AG04450 (cell line): ENCODE measurements around the gene BBS9. TPM values are rescaled to one million over a fixed set of nuclear protein-coding genes. Genes with fewer than 3 reads are reported as not detected.

Experiments
- CTCF ChIA-PET: fragments of 300-600, 350-600 bp; formaldehyde crosslinking; extraction: SDS; loops from one replicate; lab custom pipeline; 2022; ENCODE audit warnings: antibody characterized with exemption, inconsistent platforms; lab: Charles Lee
- POLR2A ChIA-PET: fragments of 350-600 bp; formaldehyde crosslinking; extraction: SDS; loops from one replicate; lab custom pipeline; 2021; ENCODE audit warnings: antibody characterized with exemption, inconsistent platforms; lab: Yijun Ruan, JAX
- DNase-seq: peaks from one replicate; pipeline ENCODE4 v3.0.0-alpha.2; 2011; ENCODE audit warnings: low read depth, low spot score
- H3K27ac ChIP-seq: one replicate; pipeline ENCODE4 v1.5.1; 2012; ENCODE audit warnings: low read depth, low read length, control low read depth
- H3K27me3 ChIP-seq: one replicate; pipeline ENCODE4 v1.6.0; 2012; ENCODE audit warnings: low read length; ENCODE audit not compliant: control insufficient read depth, insufficient read depth
- H3K4me3 ChIP-seq: 2 replicates; pipeline ENCODE4 v1.5.1; 2011; ENCODE audit warnings: mild to moderate bottlenecking, low read depth, low read length, control low read depth
- H3K9me3 ChIP-seq: 2 replicates; pipeline ENCODE4 v1.5.1; 2012; ENCODE audit warnings: low read length; ENCODE audit not compliant: control insufficient read depth, insufficient read depth
- polyA plus RNA-seq: library from polyadenylated mRNA; depleted of rRNA; stranded (reverse); fragments of >200 nt; gene quantifications from 2 replicates; pipeline ENCODE4 v1.2.3, GENCODE V29; 2011
- TF ChIP-seq, protein P1 (sequence below): IDR thresholded peaks from 2 replicates; pipeline ENCODE4 v1.5.1; 2011; ENCODE audit warnings: low read depth, low read length, control low read depth, inconsistent platforms

The BBS9 gene
- polyA plus RNA-seq, 1 experiment, result 15.6 TPM

DNA sequence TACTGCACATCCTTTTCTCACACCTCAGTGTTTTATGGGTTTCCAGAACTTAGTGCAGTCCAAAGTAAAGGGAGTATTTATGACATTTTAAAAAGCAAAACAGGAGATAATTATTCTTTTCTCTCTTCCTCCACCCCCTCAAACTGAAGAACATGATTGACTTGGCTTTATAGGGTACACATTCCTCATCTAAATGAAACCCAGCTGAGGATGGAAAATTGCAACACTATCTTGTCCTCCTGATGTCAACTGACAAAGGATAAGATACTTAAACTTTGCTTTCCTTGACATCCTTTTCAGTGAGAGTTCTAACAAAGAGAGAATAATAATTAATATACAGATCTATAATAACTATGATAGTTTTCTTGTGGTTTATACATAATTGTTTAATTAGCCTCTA is 299.1 kb downstream of the BBS9 start:
- no peak overlapping the region for H3K4me3 ChIP-seq
- H3K27me3 ChIP-seq, result no peaks in the 10 kb centered on the region
- no peaks in the 10 kb centered on the region for H3K9me3 ChIP-seq
- ChIA-PET CTCF (interaction anchor here (2.1 kb wide), 1 partner anchor 31 kb away, joined by 7 read pairs; no protein-coding TSS in a partner anchor), POLR2A (no interaction called here)
- DNase-seq, result no peak
- no peak overlapping the region for H3K27ac ChIP-seq
- TF ChIP-seq, protein P1, sequence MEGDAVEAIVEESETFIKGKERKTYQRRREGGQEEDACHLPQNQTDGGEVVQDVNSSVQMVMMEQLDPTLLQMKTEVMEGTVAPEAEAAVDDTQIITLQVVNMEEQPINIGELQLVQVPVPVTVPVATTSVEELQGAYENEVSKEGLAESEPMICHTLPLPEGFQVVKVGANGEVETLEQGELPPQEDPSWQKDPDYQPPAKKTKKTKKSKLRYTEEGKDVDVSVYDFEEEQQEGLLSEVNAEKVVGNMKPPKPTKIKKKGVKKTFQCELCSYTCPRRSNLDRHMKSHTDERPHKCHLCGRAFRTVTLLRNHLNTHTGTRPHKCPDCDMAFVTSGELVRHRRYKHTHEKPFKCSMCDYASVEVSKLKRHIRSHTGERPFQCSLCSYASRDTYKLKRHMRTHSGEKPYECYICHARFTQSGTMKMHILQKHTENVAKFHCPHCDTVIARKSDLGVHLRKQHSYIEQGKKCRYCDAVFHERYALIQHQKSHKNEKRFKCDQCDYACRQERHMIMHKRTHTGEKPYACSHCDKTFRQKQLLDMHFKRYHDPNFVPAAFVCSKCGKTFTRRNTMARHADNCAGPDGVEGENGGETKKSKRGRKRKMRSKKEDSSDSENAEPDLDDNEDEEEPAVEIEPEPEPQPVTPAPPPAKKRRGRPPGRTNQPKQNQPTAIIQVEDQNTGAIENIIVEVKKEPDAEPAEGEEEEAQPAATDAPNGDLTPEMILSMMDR, result no peak

DNA sequence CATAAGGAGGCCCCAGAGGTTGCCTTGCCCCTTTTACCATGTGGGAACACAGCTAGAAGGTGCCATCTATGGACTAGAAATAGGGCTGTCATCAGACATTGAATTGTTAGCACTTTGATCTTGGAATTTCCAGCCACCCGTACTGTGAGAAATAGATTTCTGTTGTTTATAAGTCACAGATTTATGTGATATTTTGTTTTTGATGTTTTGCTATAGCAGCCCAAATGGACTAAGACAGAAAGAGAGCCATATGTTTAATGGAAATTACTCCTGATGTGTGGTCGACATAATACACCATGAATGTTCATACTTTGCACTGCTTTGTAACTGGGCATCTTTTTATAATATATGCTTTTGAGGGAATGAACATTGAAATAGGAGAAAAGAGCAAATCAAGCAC is 302.2 kb downstream of the BBS9 start:
- H3K27me3 ChIP-seq, result no peaks in the 10 kb centered on the region
- no peak for DNase-seq
- TF ChIP-seq, protein P1, result no peak
- ChIA-PET CTCF (interaction anchor here (0.6 to 0.7 kb wide), 2 partner anchors 9 to 918 kb away, joined by 3 to 4 read pairs; no protein-coding TSS in a partner anchor), POLR2A (no interaction called here)
- no peaks in the 10 kb centered on the region for H3K9me3 ChIP-seq
- H3K4me3 ChIP-seq, result no peak overlapping the region
- H3K27ac ChIP-seq, result no peak overlapping the region

DNA sequence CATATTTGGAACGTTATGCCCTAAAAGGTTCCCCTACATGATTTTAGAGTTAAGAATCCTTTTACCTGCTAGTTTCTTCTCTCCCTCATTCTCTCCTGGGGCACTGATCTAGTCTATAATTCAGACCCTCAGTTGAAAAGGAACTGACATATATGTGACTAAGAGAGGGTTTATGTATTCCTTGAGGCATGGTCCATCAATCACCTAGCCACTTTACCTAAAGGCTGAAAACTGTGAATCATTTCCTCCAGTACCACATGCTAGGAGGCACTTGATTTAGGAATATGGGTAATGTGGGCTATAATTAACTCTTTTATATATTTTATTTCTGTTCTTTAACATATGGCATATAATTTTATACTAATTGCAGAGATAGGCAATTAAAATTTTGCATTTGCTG is 303.5 kb downstream of the BBS9 start:
- CTCF ChIA-PET, result no interaction called here
- Histone ChIP-seq H3K27ac (no peak overlapping the region), H3K4me3 (no peak overlapping the region), H3K27me3 (no peaks in the 10 kb centered on the region), H3K9me3 (no peaks in the 10 kb centered on the region)
- DNase-seq, result no peak
- TF ChIP-seq, protein P1, result no peak
- POLR2A ChIA-PET, result no interaction called here

DNA sequence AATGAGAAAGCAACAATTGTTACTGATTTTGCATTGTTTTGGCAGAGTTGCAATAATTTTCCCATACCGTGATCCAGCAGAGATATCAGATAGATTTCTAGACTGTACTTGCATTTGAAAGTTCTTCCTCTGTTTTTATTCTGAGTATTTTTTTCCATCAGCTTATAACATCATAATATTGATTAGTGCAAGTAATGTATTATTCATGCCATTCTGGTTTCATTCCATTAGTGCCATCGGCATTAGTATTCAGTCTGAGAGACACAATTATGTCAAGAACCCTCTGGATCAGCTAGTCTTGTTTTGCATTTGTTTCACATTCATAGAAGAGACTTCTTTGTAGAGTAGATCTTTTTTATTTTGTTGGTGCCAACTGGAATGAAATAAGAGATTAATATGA is 304.0 kb downstream of the BBS9 start:
- POLR2A ChIA-PET, result no interaction called here
- TF ChIP-seq, protein P1, result no peak
- no peak for DNase-seq
- no peak overlapping the region for H3K4me3 ChIP-seq
- no peaks in the 10 kb centered on the region for H3K27me3 ChIP-seq
- no peaks in the 10 kb centered on the region for H3K9me3 ChIP-seq
- H3K27ac ChIP-seq, result no peak overlapping the region
- CTCF ChIA-PET, result no interaction called here

DNA sequence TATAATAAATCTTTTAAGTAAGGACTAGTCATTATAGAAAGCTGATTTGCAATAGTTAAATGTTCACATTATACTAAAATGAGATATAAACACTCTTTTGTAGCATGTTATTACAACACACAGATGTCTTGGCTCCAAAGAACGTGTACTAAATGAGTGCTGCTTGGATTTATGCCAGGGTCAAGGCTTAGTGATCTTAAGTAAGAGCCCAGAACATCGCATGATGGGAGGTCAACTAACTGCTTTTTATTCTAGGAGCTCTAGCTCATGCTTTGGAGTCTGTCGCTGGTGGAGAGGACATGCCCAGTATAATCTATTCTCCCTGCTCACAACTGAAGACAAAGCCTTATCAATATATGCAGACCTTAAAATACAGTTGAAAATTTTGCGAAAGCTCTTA is 315.1 kb downstream of the BBS9 start:
- Histone ChIP-seq H3K4me3 (no peak overlapping the region), H3K27ac (no peak overlapping the region), H3K9me3 (no peaks in the 10 kb centered on the region), H3K27me3 (no peaks in the 10 kb centered on the region)
- peak; percentile 16 for DNase-seq
- ChIA-PET POLR2A (no interaction called here), CTCF (interaction anchor here (0.9 to 1.4 kb wide), 2 partner anchors 15 to 488 kb away, joined by 3 to 6 read pairs; no protein-coding TSS in a partner anchor)
- TF ChIP-seq, protein P1, result no peak
